B cell (primary cell): ENCODE results near the gene SCEL. TPM values are rescaled to one million over a fixed set of nuclear protein-coding genes. Genes with fewer than 3 reads are reported as not detected.

Experiments used
- ATAC-seq: fragments of 200-7000 bp; cut with Tn5 transposase; one replicate; pipeline ENCODE4 v1.10.0; 2021; ENCODE audit warnings: low read depth, mild to moderate bottlenecking, moderate number of reproducible peaks, moderate library complexity
- CTCF ChIA-PET: fragments of 350-600 bp; sonication (Branson Sonifier 250); formaldehyde crosslinking; loops from one replicate; lab custom pipeline; 2021; ENCODE audit warnings: antibody characterized with exemption, inconsistent platforms; lab: Charles Lee
- POLR2A ChIA-PET: fragments of 350-600 bp; sonication (Branson Sonifier 250); formaldehyde crosslinking; loops from one replicate; lab custom pipeline; 2021; ENCODE audit warnings: antibody characterized with exemption; lab: Charles Lee
- DNase-seq: peaks from one replicate; pipeline ENCODE4 v3.0.0; 2013
- H2AFZ ChIP-seq: 2 replicates; pipeline ENCODE4 v1.6.1; 2012; ENCODE audit warnings: mild to moderate bottlenecking, low read depth, low read length; ENCODE audit not compliant: insufficient read depth, poor library complexity, severe bottlenecking
- H3K27ac ChIP-seq, 2 donors: 1 replicate in 1 of 2; 2 replicates in 1 of 2; pipeline ENCODE4 v1.5.1; 2012 to 2013; ENCODE audit warnings: low read length in 2 of 2, mild to moderate bottlenecking in 2 of 2, moderate library complexity in 1 of 2
- H3K27me3 ChIP-seq, 4 experiments: fragments of 200-600 bp in 1 of 4; sonication (generic) in 1 of 4; replicated peaks in 1 of 4; 1 replicate in 2 of 4; 2 replicates in 2 of 4; pipeline versions ENCODE4 v1.6.1 to v1.7.0; 2013 to 2016; ENCODE audit warnings: low read length in 3 of 4, mild to moderate bottlenecking in 2 of 4, mixed read lengths in 1 of 4, moderate library complexity in 1 of 4; ENCODE audit not compliant: insufficient read depth in 4 of 4, control insufficient read depth in 3 of 4; ENCODE audit errors: control extremely low read depth in 1 of 4
- H3K36me3 ChIP-seq, 2 experiments: replicated peaks in 1 of 2; 1 replicate in 1 of 2; 2 replicates in 1 of 2; pipeline versions ENCODE4 v1.6.1 to v1.7.1; 2013; ENCODE audit warnings: low read length in 1 of 2; ENCODE audit not compliant: insufficient read depth in 2 of 2, control insufficient read depth in 1 of 2; ENCODE audit errors: control extremely low read depth in 1 of 2, extremely low read depth in 1 of 2
- H3K4me1 ChIP-seq, 2 donors: fragments of 200-600 bp in 1 of 2; sonication (generic) in 1 of 2; 1 replicate in 1 of 2; 2 replicates in 1 of 2; pipeline versions ENCODE4 v1.5.1 to v1.6.1; 2013 to 2017; ENCODE audit warnings: low read length in 2 of 2; ENCODE audit not compliant: control insufficient read depth in 2 of 2, insufficient read depth in 2 of 2
- H3K4me2 ChIP-seq: replicated peaks from 2 replicates; pipeline ENCODE3; 2012; ENCODE audit warnings: mild to moderate bottlenecking, low read depth, low read length; ENCODE audit not compliant: poor library complexity, severe bottlenecking
- H3K4me3 ChIP-seq, 5 experiments: fragments of 200-600 bp in 1 of 5; sonication (generic) in 1 of 5; 1 replicate in 3 of 5; 2 replicates in 2 of 5; pipeline versions ENCODE4 v1.5.1 to v1.7.0; 2011 to 2016; ENCODE audit warnings: low read length in 4 of 5, mild to moderate bottlenecking in 4 of 5, low read depth in 2 of 5, control low read depth in 1 of 5, moderate library complexity in 1 of 5; ENCODE audit not compliant: insufficient read depth in 1 of 5; ENCODE audit errors: control extremely low read depth in 1 of 5, extremely low read depth in 1 of 5
- H3K79me2 ChIP-seq: fragments of 200-600 bp; sonication (generic); one replicate; pipeline ENCODE4 v1.6.0; 2016; ENCODE audit warnings: low read length; ENCODE audit not compliant: control insufficient read depth, insufficient read depth
- H3K9ac ChIP-seq: fragments of 200-600 bp; sonication (generic); 2 replicates; pipeline ENCODE4 v1.6.1; 2017; ENCODE audit warnings: mild to moderate bottlenecking, low read length, moderate library complexity
- H3K9me3 ChIP-seq, 3 donors: one replicate each; pipeline versions ENCODE4 v1.6.1 to v1.7.1; 2013; ENCODE audit warnings: low read length in 2 of 3; ENCODE audit not compliant: control insufficient read depth in 2 of 3, insufficient read depth in 1 of 3; ENCODE audit errors: control extremely low read depth in 1 of 3
- H4K20me1 ChIP-seq: 2 replicates; pipeline ENCODE4 v1.6.0; 2012; ENCODE audit warnings: mild to moderate bottlenecking, low read length; ENCODE audit not compliant: insufficient read depth, control insufficient read depth, poor library complexity, severe bottlenecking
- H3K27ac Mint-ChIP-seq: one replicate; pipeline ENCODE4 v1.8.0; 2021; ENCODE audit warnings: mixed read lengths
- H3K27me3 Mint-ChIP-seq: one replicate; pipeline ENCODE4 v1.8.0; 2021; ENCODE audit warnings: mixed read lengths
- H3K4me1 Mint-ChIP-seq: one replicate; pipeline ENCODE4 v1.8.0; 2021; ENCODE audit warnings: mixed read lengths
- H3K4me3 Mint-ChIP-seq: one replicate; pipeline ENCODE4 v1.8.0; 2021; ENCODE audit warnings: mixed read lengths
- H3K9me3 Mint-ChIP-seq: one replicate; pipeline ENCODE4 v1.8.0; 2022; ENCODE audit warnings: mixed read lengths; ENCODE audit not compliant: insufficient read depth
- EZH2 ChIP-seq: IDR thresholded peaks from 2 replicates; pipeline ENCODE4 v1.6.1; 2012; ENCODE audit warnings: borderline replicate concordance, low read depth, mild to moderate bottlenecking, moderate library complexity, low read length; ENCODE audit not compliant: insufficient read depth, poor library complexity, severe bottlenecking
- WGBS: methylation state at CpG from one replicate; pipeline ENCODE4 v1.1.5; 2013; ENCODE audit warnings: missing lambda C conversion rate; ENCODE audit not compliant: insufficient coverage; 5-methylcytosine and 5-hydroxymethylcytosine counted together
- intact Hi-C: fragments of 100-400 bp; cut with micrococcal nuclease; formaldehyde crosslinking; loops from one replicate; pipeline ENCODE4 v1.10.0; 2022
- polyA plus RNA-seq: library from polyadenylated mRNA; depleted of rRNA; stranded (reverse); fragments of >200 nt; gene quantifications from 2 replicates; pipeline ENCODE4 v1.2.3, GENCODE V29; 2012
- total RNA-seq, 2 donors: library from RNA; stranded (reverse); fragments of 120-200 nt in 1 of 2; gene quantifications; 1 replicate in 1 of 2; 2 replicates in 1 of 2; pipeline versions ENCODE4 v1.2.3 to v1.2.4, GENCODE V29; 2013 to 2022
- TF ChIP-seq, protein P1 (sequence below): fragments of 200-600 bp; IDR thresholded peaks from one replicate; pipeline ENCODE4 v1.8.0; 2022; ENCODE audit warnings: antibody characterized with exemption, mild to moderate bottlenecking

SCEL gene
- total and polyA plus RNA-seq, 2 donors (not counting 1 experiment from before 2014, with no cell fraction given), result not detected

DNA sequence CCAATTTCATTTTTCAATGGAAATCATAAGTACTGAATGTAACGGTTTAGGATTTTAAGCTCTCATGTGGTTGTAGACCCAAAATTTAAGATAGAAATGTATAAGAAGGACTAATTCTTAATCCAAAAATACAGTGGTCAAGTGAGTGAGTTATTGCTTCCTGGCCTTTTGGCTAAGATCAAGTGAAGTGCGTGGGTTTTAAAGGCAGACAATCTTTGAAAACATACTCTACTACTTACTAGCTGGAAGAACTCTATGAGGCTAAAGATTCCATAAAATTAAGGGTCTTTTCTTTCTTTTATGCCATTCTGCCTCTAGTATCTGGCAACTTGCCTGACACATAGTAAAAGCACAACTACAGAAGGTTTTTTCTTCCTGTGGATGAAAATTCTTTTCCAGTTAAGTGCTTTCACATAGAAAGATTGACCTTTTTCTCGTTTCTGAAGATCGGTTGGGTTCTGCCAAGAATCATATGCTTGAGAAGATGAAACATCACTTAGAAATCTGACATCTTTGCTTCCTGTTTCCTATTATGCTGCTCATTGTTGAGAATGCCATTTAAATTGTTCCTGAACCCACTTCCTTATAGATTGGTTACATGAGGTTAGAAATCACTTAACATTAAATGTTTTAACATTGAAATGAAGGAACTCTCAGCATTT is 26.4 kb upstream of the SCEL start:
- DNase-seq (no peak), ATAC-seq (no peak)
- no peak overlapping the region for H3K4me3 ChIP-seq
- no peak overlapping the region for H3K27ac ChIP-seq
- H4K20me1 ChIP-seq, result no peaks in the 10 kb centered on the region
- ChIA-PET POLR2A (interaction anchor here (0.6 kb wide), 1 partner anchor 31 kb away, joined by 5 read pairs; no protein-coding TSS in a partner anchor), CTCF (interaction anchor here (0.8 to 2.1 kb wide), 3 partner anchors 16 to 265 kb away, joined by 3 to 5 read pairs (median 3); no protein-coding TSS in a partner anchor)
- no peaks in the 10 kb centered on the region for H3K9me3 ChIP-seq
- peaks cover 0 to 3% (median 0%) of the 10 kb centered on the region in 4 experiments for H3K27me3 ChIP-seq
- Mint-ChIP-seq H3K27me3 (no peaks in the 10 kb centered on the region), H3K27ac (no peak overlapping the region), H3K4me1 (peaks cover 6% of the 10 kb centered on the region), H3K4me3 (no peak overlapping the region), H3K9me3 (no peaks in the 10 kb centered on the region)
- H2AFZ ChIP-seq, result peak overlapping the region; percentile 9
- TF ChIP-seq EZH2, result no peak
- TF ChIP-seq, protein P1, sequence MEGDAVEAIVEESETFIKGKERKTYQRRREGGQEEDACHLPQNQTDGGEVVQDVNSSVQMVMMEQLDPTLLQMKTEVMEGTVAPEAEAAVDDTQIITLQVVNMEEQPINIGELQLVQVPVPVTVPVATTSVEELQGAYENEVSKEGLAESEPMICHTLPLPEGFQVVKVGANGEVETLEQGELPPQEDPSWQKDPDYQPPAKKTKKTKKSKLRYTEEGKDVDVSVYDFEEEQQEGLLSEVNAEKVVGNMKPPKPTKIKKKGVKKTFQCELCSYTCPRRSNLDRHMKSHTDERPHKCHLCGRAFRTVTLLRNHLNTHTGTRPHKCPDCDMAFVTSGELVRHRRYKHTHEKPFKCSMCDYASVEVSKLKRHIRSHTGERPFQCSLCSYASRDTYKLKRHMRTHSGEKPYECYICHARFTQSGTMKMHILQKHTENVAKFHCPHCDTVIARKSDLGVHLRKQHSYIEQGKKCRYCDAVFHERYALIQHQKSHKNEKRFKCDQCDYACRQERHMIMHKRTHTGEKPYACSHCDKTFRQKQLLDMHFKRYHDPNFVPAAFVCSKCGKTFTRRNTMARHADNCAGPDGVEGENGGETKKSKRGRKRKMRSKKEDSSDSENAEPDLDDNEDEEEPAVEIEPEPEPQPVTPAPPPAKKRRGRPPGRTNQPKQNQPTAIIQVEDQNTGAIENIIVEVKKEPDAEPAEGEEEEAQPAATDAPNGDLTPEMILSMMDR, result no peak
- no CpG with 5 or more reads among the region's 4 CpGs for WGBS
- peaks cover 6 to 10% of the 10 kb centered on the region in 2 donors for H3K4me1 ChIP-seq
- no peaks in the 10 kb centered on the region for H3K79me2 ChIP-seq
- H3K9ac ChIP-seq, result no peak overlapping the region
- H3K4me2 ChIP-seq, result no peak overlapping the region
- intact Hi-C loops, result no loop called here
- no peaks in the 10 kb centered on the region for H3K36me3 ChIP-seq

DNA sequence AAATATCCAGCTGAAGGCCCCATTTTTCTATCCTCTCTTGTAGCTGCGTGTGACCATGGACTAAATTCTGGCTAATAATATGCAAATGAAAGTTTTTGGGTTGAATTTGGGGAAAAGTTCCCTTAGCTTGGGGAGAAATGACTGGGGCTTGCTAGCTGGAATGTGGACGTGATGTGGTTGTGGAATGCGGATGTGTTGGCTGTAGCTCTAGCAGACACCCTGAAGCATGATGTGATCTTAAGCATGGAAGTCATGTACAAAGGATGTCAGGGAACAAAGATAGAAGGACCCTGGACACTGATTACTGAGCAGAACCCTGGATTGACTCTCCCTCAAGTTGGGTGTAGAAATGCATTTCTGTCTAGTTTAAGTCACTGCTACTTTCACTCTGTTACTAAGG is 25.4 kb upstream of the SCEL start:
- Histone ChIP-seq H3K9me3 (no peaks in the 10 kb centered on the region), H3K4me3 (no peak overlapping the region), H2AFZ (no peak overlapping the region), H3K27me3 (peaks cover 0 to 3% (median 0%) of the 10 kb centered on the region in 4 experiments), H3K79me2 (no peaks in the 10 kb centered on the region), H3K36me3 (no peaks in the 10 kb centered on the region), H4K20me1 (no peaks in the 10 kb centered on the region), H3K4me2 (no peak overlapping the region), H3K27ac (no peak overlapping the region), H3K9ac (no peak overlapping the region), H3K4me1 (peaks cover 13 to 17% of the 10 kb centered on the region in 2 donors)
- Mint-ChIP-seq H3K27me3 (no peaks in the 10 kb centered on the region), H3K4me3 (no peak overlapping the region), H3K27ac (no peak overlapping the region), H3K4me1 (peaks cover 16% of the 10 kb centered on the region), H3K9me3 (no peaks in the 10 kb centered on the region)
- ATAC-seq (no peak), DNase-seq (no peak)
- ChIA-PET CTCF (interaction anchor here (1.0 kb wide), 1 partner anchor 12 kb away, joined by 3 read pairs; no protein-coding TSS in a partner anchor), POLR2A (no interaction called here)
- no peak for TF ChIP-seq EZH2
- TF ChIP-seq, protein P1, result no peak
- intact Hi-C loops, result no loop called here
- WGBS, result 98% methylated on average over 2 of the region's 3 CpGs
